ENCODE measurements around the gene TIMP2. TPM values are rescaled to one million over a fixed set of nuclear protein-coding genes. Genes with fewer than 3 reads are reported as not detected.

The TIMP2 gene
- total RNA-seq, 1 experiment from 2014 or later, result 64.8 TPM

- 0 out of 4 replicates have a peak, but pooled peaks cover 0 to 3% of the 10 kb centered on the region in 2 experiments for H3K36me3 ChIP-seq (ENCODE audit: control insufficient read depth in 1 of 2, insufficient read depth in 2 of 2, low read length in 2 of 2)
- no peak overlapping the region for H3K4me3 ChIP-seq (replicated peaks in 1 of 2; ENCODE audit: low read depth in 1 of 2, low read length in 2 of 2)
- intact Hi-C loops (cut with micrococcal nuclease), result no loop called here
- H3K27ac ChIP-seq (ENCODE audit: low read depth, low read length), result no peak overlapping the region
- no peak for DNase-seq (ENCODE audit: low read depth, low spot score)
- no peak overlapping the region for H2AFZ ChIP-seq (ENCODE audit: low read depth, low read length, poor library complexity, severe bottlenecking)
- H3K9ac ChIP-seq (ENCODE audit: low read length), result no peak overlapping the region
- ChIA-PET POLR2A (interaction anchor here (0.8 kb wide), 2 partner anchors 10 to 11 kb away, joined by 3 to 4 read pairs; no protein-coding TSS in a partner anchor), CTCF (interaction anchor here (0.7 to 3.0 kb wide), 5 partner anchors 11 to 356 kb away, joined by 3 to 18 read pairs (median 4); no protein-coding TSS in a partner anchor), RAD21 (ENCODE audit: low non-redundant PET in 1 of 2, low total read pairs in 2 of 2, uncharacterized antibody in 2 of 2, unreplicated experiment in 2 of 2) (interaction anchor here in 1 of 2 experiments (0.7 kb wide), 1 partner anchor 201 kb away, joined by 3 read pairs; no protein-coding TSS in a partner anchor)
- BruUV-seq (replicated peaks), result no TSS peak
- ATAC-seq, result peak; percentile 74
- TF ChIP-seq RAD21 (IDR thresholded peaks at IDR 0.05; ENCODE audit: low read depth), result peak; percentile 39; the same call in 1 of the 2 replicates
- TF ChIP-seq ELF1 (IDR thresholded peaks at IDR 0.05; ENCODE audit: borderline replicate concordance, low read depth), result no peak
- TF ChIP-seq CTCF (IDR thresholded peaks at IDR 0.05 in 2 of 3, conservative IDR thresholded peaks at IDR 0.05 in 1 of 3; ENCODE audit: borderline replicate concordance in 1 of 3, insufficient read depth in 1 of 3, low read depth in 2 of 3, low read length in 2 of 3), result peak in 2 of 3 experiments; percentile 47 to 49; a peak in 4 of 6 replicates
- H3K9me2 ChIP-seq (ENCODE audit: insufficient read depth), result no peaks in the 10 kb centered on the region
- H3K79me2 ChIP-seq (ENCODE audit: insufficient read depth, low read length), result no peaks in the 10 kb centered on the region
- H4K20me1 ChIP-seq (ENCODE audit: insufficient read depth), result no peaks in the 10 kb centered on the region
- H3K4me1 ChIP-seq (ENCODE audit: control insufficient read depth in 1 of 2, insufficient read depth in 2 of 2, low read length in 2 of 2), result no peaks in the 10 kb centered on the region
- no peaks in the 10 kb centered on the region for H3K27me3 ChIP-seq (ENCODE audit: insufficient read depth, low read length)
- no peak overlapping the region for H3K4me2 ChIP-seq (ENCODE audit: low read length)
- no peaks in the 10 kb centered on the region for H3K9me3 ChIP-seq (ENCODE audit: control insufficient read depth in 1 of 2, insufficient read depth in 1 of 2, low read depth in 1 of 2, low read length in 2 of 2)
These were observed 72.5 kb downstream of the TIMP2 start for GRCh38 chr17:78852709-78853121.

GRCh38 chr17:78849026-78849425 lies 76.2 kb downstream of the TIMP2 start:
- Histone ChIP-seq H3K9me3 (ENCODE audit: control insufficient read depth in 1 of 2, insufficient read depth in 1 of 2, low read depth in 1 of 2, low read length in 2 of 2) (no peaks in the 10 kb centered on the region), H2AFZ (ENCODE audit: low read depth, low read length, poor library complexity, severe bottlenecking) (no peak overlapping the region), H3K9me2 (ENCODE audit: insufficient read depth) (no peaks in the 10 kb centered on the region), H3K4me1 (ENCODE audit: control insufficient read depth in 1 of 2, insufficient read depth in 2 of 2, low read length in 2 of 2) (no peaks in the 10 kb centered on the region), H4K20me1 (ENCODE audit: insufficient read depth) (no peaks in the 10 kb centered on the region), H3K36me3 (ENCODE audit: control insufficient read depth in 1 of 2, insufficient read depth in 2 of 2, low read length in 2 of 2) (no peaks in the 10 kb centered on the region), H3K9ac (ENCODE audit: low read length) (no peak overlapping the region), H3K4me2 (ENCODE audit: low read length) (no peak overlapping the region), H3K79me2 (ENCODE audit: insufficient read depth, low read length) (no peaks in the 10 kb centered on the region), H3K4me3 (replicated peaks in 1 of 2; ENCODE audit: low read depth in 1 of 2, low read length in 2 of 2) (no peak overlapping the region), H3K27ac (ENCODE audit: low read depth, low read length) (no peak overlapping the region), H3K27me3 (ENCODE audit: insufficient read depth, low read length) (no peaks in the 10 kb centered on the region)
- ATAC-seq (no peak), DNase-seq (ENCODE audit: low read depth, low spot score) (no peak)
- ChIA-PET POLR2A (no interaction called here), CTCF (no interaction called here), RAD21 (ENCODE audit: low non-redundant PET in 1 of 2, low total read pairs in 2 of 2, uncharacterized antibody in 2 of 2, unreplicated experiment in 2 of 2) (no interaction called here)
- no TSS peak for BruUV-seq (replicated peaks)
- intact Hi-C loops (cut with micrococcal nuclease), result no loop called here
- TF ChIP-seq TCF7L2 (IDR thresholded peaks at IDR 0.05; ENCODE audit: borderline replicate concordance, extremely low read depth, insufficient read depth, insufficient read length) (no peak), CTCF (IDR thresholded peaks at IDR 0.05 in 2 of 3, conservative IDR thresholded peaks at IDR 0.05 in 1 of 3; ENCODE audit: borderline replicate concordance in 1 of 3, insufficient read depth in 1 of 3, low read depth in 2 of 3, low read length in 2 of 3) (no peak), ZFX (IDR thresholded peaks at IDR 0.05) (no peak), MAX (IDR thresholded peaks at IDR 0.05) (no peak), EZH2phosphoT487 (IDR thresholded peaks at IDR 0.05; ENCODE audit: borderline replicate concordance) (no peak), ZBTB33 (IDR thresholded peaks at IDR 0.05; ENCODE audit: extremely low read depth, insufficient replicate concordance, low read length) (no peak), EGR1 (IDR thresholded peaks at IDR 0.05; ENCODE audit: low read depth) (no peak), POLR2AphosphoS5 (IDR thresholded peaks at IDR 0.05; ENCODE audit: low read depth, low read length) (no peak), YY1 (IDR thresholded peaks at IDR 0.05; ENCODE audit: extremely low read depth, insufficient replicate concordance, low read depth, low read length) (no peak), SIN3A (IDR thresholded peaks at IDR 0.05; ENCODE audit: low read depth) (no peak)

All from HCT116 (cell line).